Stomach (tissue), 9 donors: ENCODE measurements around the gene TNNC2. TPM values are rescaled to one million over a fixed set of nuclear protein-coding genes. Genes with fewer than 3 reads are reported as not detected.

Experiments
- DNase-seq, 2 donors: peaks; one replicate each; pipeline versions ENCODE4 v3.0.0 to v3.0.0-alpha.2; 2013 to 2019
- H3K27ac ChIP-seq, 5 donors: fragments of 200-600 bp in 4 of 5; sonication (generic) in 4 of 5; one replicate each; pipeline ENCODE4 v1.5.1; 2013 to 2019; ENCODE audit warnings: mild to moderate bottlenecking in 1 of 5, moderate library complexity in 1 of 5
- H3K27me3 ChIP-seq, 3 donors: fragments of 200-600 bp; sonication (generic); one replicate each; pipeline ENCODE4 v1.5.1; 2017 to 2019; ENCODE audit warnings: mixed run types in 1 of 3
- H3K36me3 ChIP-seq, 4 donors: fragments of 200-600 bp; sonication (generic); 1 replicate in 3 of 4; 2 replicates in 1 of 4; pipeline ENCODE4 v1.5.1; 2016 to 2019
- H3K4me1 ChIP-seq, 4 donors: fragments of 200-600 bp; sonication (generic); one replicate each; pipeline ENCODE4 v1.5.1; 2016 to 2019
- H3K4me3 ChIP-seq, 4 donors: fragments of 200-600 bp; sonication (generic) in 3 of 4; one replicate each; pipeline ENCODE4 v1.5.1; 2016 to 2019; ENCODE audit warnings: mild to moderate bottlenecking in 1 of 4
- H3K9me3 ChIP-seq, 4 donors: fragments of 200-600 bp; sonication (generic); one replicate each; pipeline ENCODE4 v1.5.1; 2016 to 2019
- CTCF ChIP-seq, 7 experiments: fragments of 450-650 bp in 4 of 7; fragments of 200-600 bp in 3 of 7; sonication (generic) in 3 of 7; IDR thresholded peaks; one replicate each; pipeline ENCODE4 v1.5.1; 2016 to 2019; ENCODE audit warnings: antibody characterized with exemption in 7 of 7, control low read depth in 2 of 7, mild to moderate bottlenecking in 1 of 7
- EP300 ChIP-seq: sonication (generic); formaldehyde crosslinking; IDR thresholded peaks from one replicate; pipeline ENCODE4 v1.6.1; 2017; ENCODE audit warnings: antibody characterized with exemption
- POLR2A ChIP-seq, 4 donors: fragments of 450-650 bp; IDR thresholded peaks; one replicate each; pipeline ENCODE4 v1.6.1; 2016; ENCODE audit warnings: antibody characterized with exemption in 4 of 4, control low read depth in 2 of 4, mild to moderate bottlenecking in 1 of 4, moderate library complexity in 1 of 4
- POLR2AphosphoS5 ChIP-seq, 3 donors: sonication (generic); formaldehyde crosslinking; IDR thresholded peaks; one replicate each; pipeline ENCODE4 v1.6.1; 2016; ENCODE audit warnings: antibody characterized with exemption in 3 of 3
- WGBS, 5 donors: extraction: QIAGEN DNeasy Blood & Tissue Kit in 3 of 5; methylation state at CpG; one replicate each; pipeline versions ENCODE4 v1.1.5 to v1.1.7; 2013 to 2018; 5-methylcytosine and 5-hydroxymethylcytosine counted together
- intact Hi-C: fragments of 100-400 bp; cut with DNase I; formaldehyde crosslinking; loops from one replicate; pipeline ENCODE4 v1.15.1; 2023; ENCODE audit warnings: low total_unique reads
- polyA plus RNA-seq, 3 donors: library from polyadenylated mRNA; stranded (reverse); fragments of 200-250 nt; gene quantifications; one replicate each; pipeline ENCODE4 v1.2.3, GENCODE V29; 2013
- total RNA-seq, 5 donors: library from RNA; depleted of rRNA; stranded (reverse); fragments of >200 nt; gene quantifications; one replicate each; pipeline versions ENCODE4 v1.1.0 to v1.2.3, GENCODE V29; 2014 to 2016
- donor health status: healthy with polysubstance abuse.
- donor health status: Bipolar disorder and iron deficiency.
- donor health status: healthy.

Gene TNNC2
- total and polyA plus RNA-seq, 8 donors: 3.0 to 12.4 (median 4.9) TPM; not detected in 5

- TF ChIP-seq POLR2AphosphoS5 (IDR thresholded peaks at IDR 0.05): no peak
- no peak for TF ChIP-seq EP300
- TF ChIP-seq CTCF (IDR thresholded peaks at IDR 0.05): no peak
- no peak for TF ChIP-seq POLR2A (IDR thresholded peaks at IDR 0.05)
- peaks cover 7 to 31% (median 12%) of the 10 kb centered on the region in 4 donors for H3K4me1 ChIP-seq
- H3K4me3 ChIP-seq: no peak overlapping the region
- 53 to 70% (median 66%) methylated on average over 3 of the region's 3 CpGs for WGBS, 5 donors
- no peaks in the 10 kb centered on the region for H3K36me3 ChIP-seq
- peak overlapping the region in 1 of 5 donors; percentile 43 for H3K27ac ChIP-seq
- intact Hi-C loops: loop anchor here (10.0 kb wide), 1 partner anchor 147 kb away; no protein-coding TSS in a partner anchor
- H3K9me3 ChIP-seq: no peaks in the 10 kb centered on the region
- peaks cover 0 to 21% (median 11%) of the 10 kb centered on the region in 3 donors for H3K27me3 ChIP-seq
- no peak for DNase-seq
Observed at GRCh38 chr20:45818239-45818638, 8.9 kb downstream of the TNNC2 start.

GRCh38 chr20:45817376-45818194 lies 9.5 kb downstream of the TNNC2 start:
- Histone ChIP-seq H3K27me3 (peaks cover 0 to 14% (median 4%) of the 10 kb centered on the region in 3 donors), H3K4me3 (no peak overlapping the region), H3K27ac (peak overlapping the region in 1 of 5 donors; percentile 43), H3K36me3 (no peaks in the 10 kb centered on the region), H3K4me1 (peaks cover 5 to 31% (median 12%) of the 10 kb centered on the region in 4 donors), H3K9me3 (no peaks in the 10 kb centered on the region)
- 47 to 67% (median 60%) methylated on average over 7 to 9 of the region's 9 CpGs for WGBS, 5 donors
- intact Hi-C loops: loop anchor here (10.0 kb wide), 1 partner anchor 147 kb away; no protein-coding TSS in a partner anchor
- TF ChIP-seq POLR2AphosphoS5 (IDR thresholded peaks at IDR 0.05) (no peak), POLR2A (IDR thresholded peaks at IDR 0.05) (no peak), EP300 (no peak), CTCF (IDR thresholded peaks at IDR 0.05) (no peak)
- no peak for DNase-seq

GRCh38 chr20:45816951-45817350 lies 10.2 kb downstream of the TNNC2 start:
- Histone ChIP-seq H3K4me1 (peaks cover 6 to 30% (median 11%) of the 10 kb centered on the region in 4 donors), H3K4me3 (no peak overlapping the region), H3K36me3 (no peaks in the 10 kb centered on the region), H3K27ac (no peak overlapping the region), H3K27me3 (peaks cover 0 to 8% (median 0%) of the 10 kb centered on the region in 3 donors), H3K9me3 (no peaks in the 10 kb centered on the region)
- WGBS, 5 donors: 81 to 97% (median 89%) methylated on average over 3 of the region's 3 CpGs
- no peak for DNase-seq
- TF ChIP-seq EP300: no peak
- no peak for TF ChIP-seq POLR2AphosphoS5 (IDR thresholded peaks at IDR 0.05)
- no peak for TF ChIP-seq POLR2A (IDR thresholded peaks at IDR 0.05)
- TF ChIP-seq CTCF (IDR thresholded peaks at IDR 0.05): no peak
- intact Hi-C loops: loop anchor here (10.0 kb wide), 1 partner anchor 148 kb away; no protein-coding TSS in a partner anchor

GRCh38 chr20:45814314-45814713 lies 12.8 kb downstream of the TNNC2 start:
- Histone ChIP-seq H3K4me3 (no peak overlapping the region), H3K4me1 (peaks cover 6 to 38% (median 15%) of the 10 kb centered on the region in 4 donors), H3K27ac (no peak overlapping the region), H3K27me3 (no peaks in the 10 kb centered on the region), H3K36me3 (peaks cover 19 to 24% (median 23%) of the 10 kb centered on the region in 4 donors), H3K9me3 (no peaks in the 10 kb centered on the region)
- DNase-seq: no peak
- WGBS, 5 donors: 77 to 82% (median 78%) methylated on average over 3 of the region's 3 CpGs
- intact Hi-C loops: loop anchor here (10.0 kb wide), 1 partner anchor 150 kb away; no protein-coding TSS in a partner anchor
- TF ChIP-seq POLR2A (IDR thresholded peaks at IDR 0.05) (no peak), CTCF (IDR thresholded peaks at IDR 0.05) (no peak), EP300 (no peak), POLR2AphosphoS5 (IDR thresholded peaks at IDR 0.05) (no peak)
